BE2C (cell line): ENCODE data around the gene GJA8.
"Not testable (repeated sequence)": the region's sequence is repeated elsewhere in the genome, so short reads cannot be mapped to it uniquely, and the experiment has no call there.

ENCODE experiments used
- DNase-seq: peaks from one replicate; pipeline ENCODE4 v3.0.0-alpha.2; 2020
- H3K27me3 ChIP-seq: fragments of 250-450 bp; sonication (Bioruptor Pico); 2 replicates; pipeline ENCODE4 v1.5.1; 2020; ENCODE audit warnings: mild to moderate bottlenecking
- H3K36me3 ChIP-seq: fragments of 250-450 bp; sonication (Bioruptor Pico); 2 replicates; pipeline ENCODE4 v1.5.1; 2020; ENCODE audit warnings: mild to moderate bottlenecking
- H3K4me1 ChIP-seq: fragments of 250-450 bp; sonication (Bioruptor Pico); 2 replicates; pipeline ENCODE4 v1.5.1; 2020
- H3K4me3 ChIP-seq: 2 replicates; pipeline ENCODE4 v1.5.1; 2011; ENCODE audit warnings: low read depth, low read length
- H3K9me3 ChIP-seq: fragments of 250-450 bp; sonication (Bioruptor Pico); 2 replicates; pipeline ENCODE4 v1.5.1; 2020
- TF ChIP-seq, protein P1 (sequence below): IDR thresholded peaks from 2 replicates; pipeline ENCODE4 v1.5.1; 2012; ENCODE audit warnings: mild to moderate bottlenecking, low read depth, low read length

The GJA8 gene

DNA sequence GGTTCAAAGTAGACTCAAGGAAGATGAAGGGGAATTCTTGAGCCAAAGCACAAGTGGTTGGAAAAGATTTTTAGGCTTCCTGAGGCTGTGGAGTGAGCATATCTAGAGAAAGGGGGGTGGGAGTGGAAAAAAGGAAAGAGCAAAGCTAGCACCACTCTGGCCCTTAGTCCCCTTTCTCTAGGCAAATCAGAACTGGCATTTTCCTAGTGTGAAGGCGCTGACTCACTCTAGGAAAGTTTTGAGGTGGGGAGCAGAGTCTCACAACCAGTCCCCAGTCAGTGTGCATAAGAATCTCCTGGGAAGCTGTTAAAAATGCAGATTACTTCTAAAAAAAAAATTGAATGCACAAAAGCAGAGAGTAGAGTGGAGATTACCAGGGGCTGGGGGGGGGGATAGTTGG lies 22.2 kb downstream of the GJA8 start:
- H3K9me3 ChIP-seq, result no peaks in the 10 kb centered on the region
- no peaks in the 10 kb centered on the region for H3K27me3 ChIP-seq
- no peaks in the 10 kb centered on the region for H3K4me1 ChIP-seq
- DNase-seq, result no peak
- H3K4me3 ChIP-seq, result no peak overlapping the region
- TF ChIP-seq, protein P1, sequence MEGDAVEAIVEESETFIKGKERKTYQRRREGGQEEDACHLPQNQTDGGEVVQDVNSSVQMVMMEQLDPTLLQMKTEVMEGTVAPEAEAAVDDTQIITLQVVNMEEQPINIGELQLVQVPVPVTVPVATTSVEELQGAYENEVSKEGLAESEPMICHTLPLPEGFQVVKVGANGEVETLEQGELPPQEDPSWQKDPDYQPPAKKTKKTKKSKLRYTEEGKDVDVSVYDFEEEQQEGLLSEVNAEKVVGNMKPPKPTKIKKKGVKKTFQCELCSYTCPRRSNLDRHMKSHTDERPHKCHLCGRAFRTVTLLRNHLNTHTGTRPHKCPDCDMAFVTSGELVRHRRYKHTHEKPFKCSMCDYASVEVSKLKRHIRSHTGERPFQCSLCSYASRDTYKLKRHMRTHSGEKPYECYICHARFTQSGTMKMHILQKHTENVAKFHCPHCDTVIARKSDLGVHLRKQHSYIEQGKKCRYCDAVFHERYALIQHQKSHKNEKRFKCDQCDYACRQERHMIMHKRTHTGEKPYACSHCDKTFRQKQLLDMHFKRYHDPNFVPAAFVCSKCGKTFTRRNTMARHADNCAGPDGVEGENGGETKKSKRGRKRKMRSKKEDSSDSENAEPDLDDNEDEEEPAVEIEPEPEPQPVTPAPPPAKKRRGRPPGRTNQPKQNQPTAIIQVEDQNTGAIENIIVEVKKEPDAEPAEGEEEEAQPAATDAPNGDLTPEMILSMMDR, result no peak
- no peaks in the 10 kb centered on the region for H3K36me3 ChIP-seq

DNA sequence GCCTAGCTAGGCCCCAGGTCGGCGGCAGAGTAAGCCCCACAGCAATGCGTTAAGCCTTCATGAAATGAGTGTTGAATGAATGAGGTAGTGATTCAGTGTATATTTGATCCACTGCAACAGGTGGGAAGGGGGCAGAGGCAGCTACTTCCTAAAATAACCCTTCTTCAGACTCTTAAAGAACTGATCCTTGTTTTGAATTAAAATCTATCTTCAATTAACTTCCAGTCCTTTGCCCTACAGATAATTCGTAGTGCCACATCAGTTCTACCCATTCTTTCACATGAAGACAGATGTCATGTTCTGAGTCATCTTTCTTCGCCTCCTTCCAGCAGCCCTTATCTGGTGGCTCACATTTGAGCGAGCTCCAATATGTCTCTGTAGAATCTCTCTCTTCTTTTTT lies 24.6 kb downstream of the GJA8 start:
- not testable (repeated sequence) for H3K9me3 ChIP-seq, H3K36me3 ChIP-seq, H3K4me3 ChIP-seq, H3K27me3 ChIP-seq, H3K4me1 ChIP-seq, DNase-seq

- not testable (repeated sequence) for H3K27me3 ChIP-seq, H3K36me3 ChIP-seq, H3K4me3 ChIP-seq, H3K9me3 ChIP-seq, H3K4me1 ChIP-seq, DNase-seq
Measured at GRCh38 chr1:147927689-147928088, 25.1 kb downstream of the GJA8 start.

DNA sequence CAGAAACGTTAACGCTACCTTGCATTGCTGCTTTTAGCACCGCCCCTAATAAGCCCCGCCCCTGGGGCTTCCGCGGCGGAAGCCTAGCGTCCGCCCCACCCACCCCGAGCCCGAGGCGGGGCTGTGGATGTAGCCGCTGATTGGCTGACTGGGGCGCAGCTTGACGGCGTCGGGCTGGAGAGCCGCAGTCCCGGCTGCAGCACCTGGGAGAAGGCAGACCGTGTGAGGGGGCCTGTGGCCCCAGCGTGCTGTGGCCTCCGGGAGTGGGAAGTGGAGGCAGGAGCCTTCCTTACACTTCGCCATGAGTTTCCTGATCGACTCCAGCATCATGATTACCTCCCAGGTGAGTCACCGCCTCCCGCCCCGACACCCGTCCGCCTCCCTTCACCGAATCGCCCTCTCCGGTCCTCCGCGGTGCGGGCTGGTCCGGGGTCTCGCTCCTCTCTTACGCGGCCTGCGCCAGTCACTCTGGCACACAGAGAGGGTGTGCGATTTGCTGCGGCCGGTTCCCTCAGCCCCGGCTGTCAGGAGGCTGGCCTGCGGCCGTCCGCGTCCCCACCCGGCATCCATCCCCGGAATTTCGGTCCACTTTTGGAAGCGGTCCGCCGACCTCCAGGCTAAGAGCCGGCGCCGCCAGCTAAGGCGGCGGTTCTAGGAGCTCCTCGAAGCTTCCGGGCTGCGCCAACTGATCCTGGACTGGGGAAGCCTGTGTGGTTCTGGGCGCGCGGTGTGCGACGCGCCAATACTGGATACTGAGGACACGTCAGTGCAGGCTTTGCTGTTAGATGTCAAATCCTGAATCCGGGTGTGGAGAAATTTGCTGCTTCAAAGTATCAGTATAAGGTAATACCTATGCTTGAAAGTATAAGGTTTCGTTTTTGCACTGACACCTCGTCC lies 25.9 kb downstream of the GJA8 start, which contains the start of gene GPR89B:
TSS of gene GPR89B (plus strand) at position 185 of the 897 bp plus-strand sequence. CDS start at position 302, 117 bp downstream.
- peak within 1 kb of the TSS; percentile 76 for H3K4me3 ChIP-seq
- not testable (repeated sequence) for H3K9me3 ChIP-seq, H3K4me1 ChIP-seq, H3K27me3 ChIP-seq, H3K36me3 ChIP-seq
- peak; percentile 93 for DNase-seq

DNA sequence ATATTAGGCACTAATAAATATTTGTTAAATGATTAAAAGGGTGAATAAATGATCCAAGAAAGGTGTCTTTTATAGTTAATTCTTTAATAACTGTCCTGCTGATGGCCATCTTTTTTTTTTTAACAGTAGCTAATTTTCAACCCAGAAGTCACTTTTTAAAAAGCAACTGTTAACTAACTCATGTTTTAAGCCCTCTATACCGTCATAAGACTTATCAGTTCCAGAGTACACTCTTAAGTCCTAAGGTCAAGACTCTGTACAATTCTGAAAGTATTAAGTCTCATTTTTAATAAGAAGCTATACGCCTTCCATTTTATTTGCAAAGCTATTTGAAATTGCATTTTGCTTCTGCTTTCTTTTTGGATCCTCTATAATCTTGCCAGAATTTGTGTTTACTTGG lies 28.5 kb downstream of the GJA8 start:
- not testable (repeated sequence) for H3K4me3 ChIP-seq, H3K4me1 ChIP-seq, H3K36me3 ChIP-seq, H3K27me3 ChIP-seq, DNase-seq, H3K9me3 ChIP-seq

DNA sequence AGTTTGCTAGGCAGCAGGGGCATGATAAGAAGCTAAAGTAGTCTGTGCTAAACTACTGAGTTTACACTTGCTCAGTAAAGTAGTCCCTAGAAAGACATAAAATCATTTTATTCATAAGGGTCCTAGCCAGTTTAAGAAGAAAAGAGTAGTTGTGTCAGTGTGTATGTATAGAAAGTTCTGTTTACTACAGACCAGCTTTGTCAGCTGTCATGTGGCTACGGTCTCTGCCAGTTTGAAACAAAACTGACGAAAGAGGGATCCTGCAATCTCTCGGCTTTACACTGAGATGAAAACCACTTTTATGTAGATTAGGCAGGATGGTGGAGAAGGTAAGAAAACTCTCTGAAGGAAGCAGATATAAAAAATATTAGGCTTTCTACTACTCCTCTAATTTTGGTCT lies 32.7 kb downstream of the GJA8 start:
- H3K9me3 ChIP-seq, H3K4me1 ChIP-seq, H3K36me3 ChIP-seq, DNase-seq, H3K27me3 ChIP-seq, H3K4me3 ChIP-seq: not testable (repeated sequence)

- not testable (repeated sequence) for H3K4me3 ChIP-seq, DNase-seq, H3K36me3 ChIP-seq, H3K9me3 ChIP-seq, H3K4me1 ChIP-seq, H3K27me3 ChIP-seq
Measured at GRCh38 chr1:147940456-147940855, 37.9 kb downstream of the GJA8 start.

DNA sequence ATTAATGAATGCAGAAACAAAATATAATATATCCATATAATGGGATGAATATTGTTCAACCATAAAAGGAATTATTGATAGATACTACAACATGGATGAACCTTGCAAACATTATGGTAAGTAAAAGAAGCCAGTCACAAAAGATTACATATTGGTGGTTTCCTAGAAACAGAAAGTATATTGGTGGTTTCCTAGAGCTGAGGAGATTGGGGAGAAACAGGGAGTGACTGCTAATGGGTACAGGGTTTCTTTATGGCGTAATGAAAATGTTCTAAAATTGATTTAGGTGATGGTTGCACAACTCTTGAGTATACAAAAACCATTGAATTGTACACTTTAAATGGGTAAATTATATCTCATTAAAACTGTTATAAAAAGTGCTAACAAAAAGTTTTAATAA lies 40.0 kb downstream of the GJA8 start:
- H3K36me3 ChIP-seq, DNase-seq, H3K4me1 ChIP-seq, H3K4me3 ChIP-seq, H3K27me3 ChIP-seq, H3K9me3 ChIP-seq: not testable (repeated sequence)

DNA sequence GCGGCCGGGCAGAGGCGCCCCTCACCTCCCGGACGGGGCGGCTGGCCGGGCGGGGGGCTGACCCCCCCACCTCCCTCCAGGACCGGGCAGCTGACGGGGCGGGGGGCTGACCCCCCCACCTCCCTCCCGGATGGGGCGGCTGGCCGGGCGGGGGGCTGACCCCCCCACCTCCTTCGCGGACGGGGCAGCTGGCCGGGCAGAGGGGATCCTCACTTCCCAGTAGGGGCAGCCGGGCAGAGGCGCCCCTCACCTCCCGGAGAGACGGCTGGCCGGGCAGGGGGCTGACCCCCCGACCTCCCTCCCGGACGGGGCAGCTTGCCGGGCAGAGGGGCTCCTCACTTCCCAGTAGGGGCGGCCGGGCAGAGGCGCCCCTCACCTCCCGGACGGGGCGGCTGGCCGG lies 46.9 kb downstream of the GJA8 start:
- not testable (repeated sequence) for H3K4me3 ChIP-seq, DNase-seq, H3K4me1 ChIP-seq, H3K36me3 ChIP-seq, H3K27me3 ChIP-seq, H3K9me3 ChIP-seq
